Panc1 (cell line): ENCODE data around the gene ABCG1.

Experiments used
- POLR2AphosphoS5 ChIP-seq: IDR thresholded peaks from 2 replicates; pipeline ENCODE4 v1.6.1; 2012; ENCODE audit warnings: mild to moderate bottlenecking, low read depth, low read length, moderate library complexity
- REST ChIP-seq, 2 experiments: IDR thresholded peaks; 2 replicates each; pipeline ENCODE4 v1.6.1; 2011 to 2012; ENCODE audit warnings: low read depth in 2 of 2, control low read depth in 1 of 2, low read length in 1 of 2, mild to moderate bottlenecking in 1 of 2, moderate library complexity in 1 of 2; ENCODE audit not compliant: insufficient read depth in 1 of 2
- TCF7L2 ChIP-seq: IDR thresholded peaks from 2 replicates; pipeline ENCODE4 v1.6.1; 2011; ENCODE audit warnings: mild to moderate bottlenecking, low read depth, low read length, inconsistent platforms
- TF ChIP-seq, protein P1 (sequence below): fragments of 450-650 bp; IDR thresholded peaks from 2 replicates; pipeline ENCODE4 v1.5.1; 2017; ENCODE audit warnings: mild to moderate bottlenecking

- TF ChIP-seq, protein P1, sequence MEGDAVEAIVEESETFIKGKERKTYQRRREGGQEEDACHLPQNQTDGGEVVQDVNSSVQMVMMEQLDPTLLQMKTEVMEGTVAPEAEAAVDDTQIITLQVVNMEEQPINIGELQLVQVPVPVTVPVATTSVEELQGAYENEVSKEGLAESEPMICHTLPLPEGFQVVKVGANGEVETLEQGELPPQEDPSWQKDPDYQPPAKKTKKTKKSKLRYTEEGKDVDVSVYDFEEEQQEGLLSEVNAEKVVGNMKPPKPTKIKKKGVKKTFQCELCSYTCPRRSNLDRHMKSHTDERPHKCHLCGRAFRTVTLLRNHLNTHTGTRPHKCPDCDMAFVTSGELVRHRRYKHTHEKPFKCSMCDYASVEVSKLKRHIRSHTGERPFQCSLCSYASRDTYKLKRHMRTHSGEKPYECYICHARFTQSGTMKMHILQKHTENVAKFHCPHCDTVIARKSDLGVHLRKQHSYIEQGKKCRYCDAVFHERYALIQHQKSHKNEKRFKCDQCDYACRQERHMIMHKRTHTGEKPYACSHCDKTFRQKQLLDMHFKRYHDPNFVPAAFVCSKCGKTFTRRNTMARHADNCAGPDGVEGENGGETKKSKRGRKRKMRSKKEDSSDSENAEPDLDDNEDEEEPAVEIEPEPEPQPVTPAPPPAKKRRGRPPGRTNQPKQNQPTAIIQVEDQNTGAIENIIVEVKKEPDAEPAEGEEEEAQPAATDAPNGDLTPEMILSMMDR, result no peak
- no peak for TF ChIP-seq POLR2AphosphoS5
- TF ChIP-seq TCF7L2, result no peak
- TF ChIP-seq REST (IDR thresholded peaks at IDR 0.05; ENCODE audit: insufficient read depth in 1 of 2, low read depth in 2 of 2, low read length in 1 of 2), result no peak
Observed at GRCh38 chr21:42179316-42179715, 39.6 kb upstream of the ABCG1 start.
